Activated T-helper 1 cell treated with anti-CD3 and anti-CD28 coated beads, Interleukin-12 subunit alpha, Interleukin-12 subunit beta, Interleukin-2, Interleukin-4 antibody, amounts not matched to agents 30 ng/mL and 10 ng/mL and 1 ng/mL, durations not matched to agents 14 hours and 24 hours and 36 hours (primary cell): Measurements from ENCODE around the gene HLA-C. TPM values are rescaled to one million over a fixed set of nuclear protein-coding genes. Genes with fewer than 3 reads are reported as not detected.
"Not testable (repeated sequence)": the region's sequence is repeated elsewhere in the genome, so short reads cannot be mapped to it uniquely, and the experiment has no call there.

Source experiments
- DNase-seq: peaks from one replicate; pipeline ENCODE4 v3.0.0; 2021; ENCODE audit warnings: low spot score
- H3K27ac Mint-ChIP-seq: one replicate; pipeline ENCODE4 v1.8.0; 2021; ENCODE audit warnings: mild to moderate bottlenecking, mixed read lengths
- H3K27me3 Mint-ChIP-seq: one replicate; pipeline ENCODE4 v1.8.0; 2022; ENCODE audit warnings: mild to moderate bottlenecking, moderate library complexity, mixed read lengths; ENCODE audit not compliant: insufficient read depth
- H3K36me3 Mint-ChIP-seq: one replicate; pipeline ENCODE4 v1.8.0; 2021; ENCODE audit warnings: low read depth, mixed read lengths
- H3K4me1 Mint-ChIP-seq: one replicate; pipeline ENCODE4 v1.8.0; 2021; ENCODE audit warnings: low read depth, mixed read lengths
- H3K4me3 Mint-ChIP-seq: one replicate; pipeline ENCODE4 v1.8.0; 2021; ENCODE audit warnings: mild to moderate bottlenecking, moderate library complexity, mixed read lengths
- H3K9me3 Mint-ChIP-seq: one replicate; pipeline ENCODE4 v1.8.0; 2021; ENCODE audit warnings: mixed read lengths
- intact Hi-C: fragments of 100-400 bp; cut with micrococcal nuclease; formaldehyde crosslinking; loops from one replicate; pipeline ENCODE4 v1.15.1; 2024
- total RNA-seq: library from RNA; stranded (reverse); gene quantifications from 2 replicates; pipeline ENCODE4 v1.2.3, GENCODE V29; 2022

HLA-C gene
- total RNA-seq, 1 donor from 2014 or later, result 944 TPM

DNA sequence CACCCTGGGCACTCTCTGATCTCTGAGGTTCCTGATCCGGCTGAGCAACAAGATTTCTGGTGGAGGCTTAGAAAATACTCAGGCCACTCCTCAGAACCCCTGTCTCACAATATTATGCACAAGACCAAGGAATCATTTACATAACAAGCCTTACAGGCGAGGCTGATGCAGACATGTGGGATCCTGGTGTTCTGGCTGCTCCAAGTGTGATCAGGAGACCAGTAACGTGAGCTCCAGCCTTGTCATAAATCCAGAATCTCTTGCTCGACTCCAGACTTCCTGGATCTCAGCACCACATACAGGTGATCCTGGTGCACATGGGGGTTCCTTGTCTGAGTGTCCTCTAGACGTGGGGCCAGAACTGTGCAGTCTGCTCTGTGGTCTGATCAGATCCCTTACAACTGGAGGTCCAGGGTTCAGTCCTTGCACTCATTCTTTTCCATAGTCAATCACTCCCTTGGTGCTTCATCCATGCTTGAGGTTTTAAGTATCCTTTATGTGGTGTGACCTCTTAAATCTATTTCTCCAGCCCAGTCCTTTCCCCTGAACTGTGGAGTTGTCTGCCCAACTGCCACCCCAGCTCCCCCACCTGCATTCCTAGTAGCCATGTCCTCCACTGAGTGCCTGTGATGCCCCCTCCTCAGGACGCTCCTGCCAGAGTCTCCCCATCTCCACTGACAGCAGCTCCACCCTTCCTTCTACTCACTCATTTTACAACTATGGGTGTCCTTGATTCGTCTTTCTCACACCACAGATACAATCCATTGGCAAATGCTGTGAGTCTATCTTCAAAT is 5.1 kb downstream of the HLA-C start:
- H3K27me3 Mint-ChIP-seq, result peaks cover 6% of the 10 kb centered on the region
- H3K27ac Mint-ChIP-seq, result no peak overlapping the region
- intact Hi-C loops, result no loop called here
- peaks cover 10% of the 10 kb centered on the region for H3K9me3 Mint-ChIP-seq
- H3K4me1 Mint-ChIP-seq, result peaks cover 20% of the 10 kb centered on the region
- H3K36me3 Mint-ChIP-seq, result peaks cover 33% of the 10 kb centered on the region
- no peak overlapping the region for H3K4me3 Mint-ChIP-seq
- DNase-seq, result no peak

DNA sequence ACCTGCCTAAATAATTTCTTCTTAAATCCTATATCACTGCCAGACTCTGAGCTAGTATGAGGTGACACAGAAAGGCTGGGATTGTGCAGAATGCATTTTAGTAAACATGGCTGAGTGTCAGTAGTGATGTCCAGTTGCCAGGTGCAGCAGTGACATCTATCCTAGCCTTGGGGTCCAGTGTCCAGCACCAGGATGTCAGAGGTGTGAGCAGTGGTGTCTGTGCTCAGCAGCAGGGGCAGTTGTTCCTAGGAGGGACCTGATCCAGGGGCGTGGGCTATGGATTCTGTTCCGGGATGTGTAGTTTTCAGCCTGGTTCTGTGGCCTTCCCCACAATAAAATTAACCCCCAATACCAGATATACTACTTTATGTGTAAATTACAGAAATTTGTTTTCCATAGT is 6.0 kb downstream of the HLA-C start:
- no peak overlapping the region for H3K27ac Mint-ChIP-seq

DNA sequence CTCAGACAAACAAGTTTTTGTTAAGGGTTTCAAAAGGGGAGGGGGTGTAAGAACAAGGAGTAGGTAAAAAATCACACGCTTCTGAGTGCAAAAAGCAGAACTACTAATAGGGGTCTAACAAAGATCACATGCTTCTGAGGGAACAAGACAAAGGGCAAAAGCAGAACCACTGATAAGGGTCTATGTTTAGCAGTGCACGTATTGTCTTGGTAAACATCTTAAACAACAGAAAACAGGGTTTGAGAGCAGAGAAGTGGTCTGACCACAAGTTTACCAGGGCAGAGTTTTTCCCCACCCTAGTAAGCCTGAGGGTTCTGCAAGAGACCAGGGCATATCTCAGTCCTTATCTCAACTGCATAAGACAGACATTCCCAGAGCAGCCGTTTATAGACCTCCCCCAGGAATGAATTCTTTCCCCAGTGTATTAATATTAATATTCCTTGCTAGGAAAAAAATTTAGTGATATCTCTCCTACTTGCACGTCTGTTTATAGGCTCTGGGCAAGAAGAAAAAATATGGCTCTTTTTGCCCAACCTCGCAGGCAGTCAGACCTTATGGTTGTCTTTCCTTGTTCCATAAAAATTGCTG is 8.5 kb downstream of the HLA-C start:
- H3K27ac Mint-ChIP-seq, H3K27me3 Mint-ChIP-seq, DNase-seq: not testable (repeated sequence)

More for the DNA sequence above, 6.0 kb downstream of the HLA-C start:
- Mint-ChIP-seq H3K9me3 (peaks cover 18% of the 10 kb centered on the region), H3K4me3 (no peak overlapping the region), H3K27me3 (peaks cover 9% of the 10 kb centered on the region), H3K4me1 (peaks cover 20% of the 10 kb centered on the region), H3K36me3 (peaks cover 33% of the 10 kb centered on the region)
- DNase-seq, result no peak
- intact Hi-C loops, result no loop called here

DNA sequence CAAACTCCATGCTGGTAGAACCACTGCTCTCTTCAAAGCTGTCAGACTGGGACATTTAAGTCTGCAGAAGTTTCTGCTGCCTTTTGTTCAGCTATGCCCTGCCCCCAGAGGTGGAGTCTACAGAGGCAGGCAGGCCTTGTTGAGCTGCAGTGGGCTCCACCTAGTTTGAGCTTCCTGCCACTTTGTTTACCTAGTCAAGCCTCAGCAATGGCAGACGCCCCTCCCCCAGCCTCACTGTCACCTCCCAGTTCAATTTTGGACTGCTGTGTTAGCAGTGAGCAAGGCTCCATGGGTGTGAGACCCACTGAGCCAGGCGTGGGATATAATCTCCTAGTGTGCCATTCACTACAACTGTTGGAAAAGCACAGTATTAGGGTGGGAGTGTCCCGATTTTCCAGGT is 11.9 kb downstream of the HLA-C start:
- intact Hi-C loops, H3K4me3 Mint-ChIP-seq: not testable (repeated sequence)
- peaks cover 18% of the 10 kb centered on the region for H3K9me3 Mint-ChIP-seq

More for the DNA sequence above, 8.5 kb downstream of the HLA-C start:
- intact Hi-C loops, H3K4me3 Mint-ChIP-seq: not testable (repeated sequence)
- Mint-ChIP-seq H3K4me1 (peaks cover 13% of the 10 kb centered on the region), H3K9me3 (peaks cover 18% of the 10 kb centered on the region), H3K36me3 (peaks cover 13% of the 10 kb centered on the region)

DNA sequence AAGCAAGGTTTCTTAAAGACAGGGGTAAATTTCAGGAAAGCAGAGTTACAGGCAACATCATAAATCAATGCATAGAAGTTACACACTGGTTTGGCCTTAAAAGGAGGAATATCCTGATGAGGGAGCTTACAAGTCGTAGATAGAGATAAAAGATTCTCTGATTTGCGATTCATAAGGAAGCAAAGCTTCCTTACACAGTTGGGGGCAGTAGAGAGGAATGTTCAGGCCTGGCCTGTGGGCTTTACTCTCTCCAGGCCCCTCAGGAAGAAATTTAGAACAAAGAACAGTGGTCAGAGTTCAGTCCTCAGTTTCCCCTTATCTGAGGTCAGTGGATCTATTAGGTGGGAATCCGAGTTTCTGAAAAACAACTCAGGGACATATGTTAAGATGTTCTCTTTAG is 19.3 kb downstream of the HLA-C start:
- intact Hi-C loops, result no loop called here
- H3K9me3 Mint-ChIP-seq, result peaks cover 14% of the 10 kb centered on the region
- H3K27me3 Mint-ChIP-seq, result peaks cover 24% of the 10 kb centered on the region

More for the DNA sequence above, 11.9 kb downstream of the HLA-C start:
- H3K27ac Mint-ChIP-seq, DNase-seq, H3K4me1 Mint-ChIP-seq, H3K36me3 Mint-ChIP-seq: not testable (repeated sequence)
- H3K27me3 Mint-ChIP-seq, result peaks cover 20% of the 10 kb centered on the region

DNA sequence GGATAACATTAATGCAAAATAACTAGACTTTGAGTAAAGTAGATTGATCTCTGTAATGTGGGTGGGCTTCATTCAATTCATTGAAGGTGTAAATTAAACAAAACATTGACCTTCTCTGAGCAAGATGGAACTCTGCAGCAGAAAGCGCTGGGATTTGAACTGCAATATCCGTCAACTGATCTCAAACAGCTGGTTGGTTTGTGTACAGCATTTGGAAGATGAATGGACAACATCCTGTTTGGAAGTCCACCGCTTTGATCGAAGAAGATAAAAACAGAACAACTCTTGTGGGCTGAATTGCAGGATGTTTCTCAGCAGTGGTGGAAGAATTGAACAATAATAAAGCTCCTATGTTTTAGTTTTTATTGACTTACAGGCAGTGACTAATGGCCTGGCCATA is 20.6 kb downstream of the HLA-C start:
- no peak overlapping the region for H3K4me3 Mint-ChIP-seq
- intact Hi-C loops, result no loop called here

More for the DNA sequence above, 19.3 kb downstream of the HLA-C start:
- no peak for DNase-seq
- Mint-ChIP-seq H3K4me3 (no peak overlapping the region), H3K4me1 (no peaks in the 10 kb centered on the region), H3K36me3 (peaks cover 2% of the 10 kb centered on the region), H3K27ac (no peak overlapping the region)

DNA sequence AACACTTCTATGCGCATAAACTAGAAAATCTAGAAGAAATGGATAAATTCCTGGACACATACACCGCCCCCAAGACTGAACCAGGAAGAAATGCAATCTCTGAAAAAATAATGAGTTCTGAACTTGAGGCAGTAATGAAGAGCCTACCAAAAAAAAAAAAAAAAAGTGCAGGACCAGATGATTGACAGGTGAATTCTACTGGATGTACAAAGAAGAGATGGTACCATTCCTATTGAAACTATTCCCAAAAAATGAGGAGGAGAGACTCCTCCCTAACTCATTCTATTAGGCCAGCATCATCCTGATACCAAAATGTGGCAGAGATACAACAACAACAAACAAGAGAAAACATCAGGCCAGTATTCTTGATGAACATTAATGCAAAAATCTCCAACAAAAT is 22.7 kb downstream of the HLA-C start:
- intact Hi-C loops, result no loop called here
- Mint-ChIP-seq H3K27me3 (peaks cover 21% of the 10 kb centered on the region), H3K36me3 (peaks cover 2% of the 10 kb centered on the region)

More for the DNA sequence above, 20.6 kb downstream of the HLA-C start:
- H3K9me3 Mint-ChIP-seq, result peaks cover 26% of the 10 kb centered on the region
- no peaks in the 10 kb centered on the region for H3K4me1 Mint-ChIP-seq
- H3K36me3 Mint-ChIP-seq, result peaks cover 2% of the 10 kb centered on the region
- no peak overlapping the region for H3K27ac Mint-ChIP-seq
- DNase-seq, result no peak
- peaks cover 23% of the 10 kb centered on the region for H3K27me3 Mint-ChIP-seq

DNA sequence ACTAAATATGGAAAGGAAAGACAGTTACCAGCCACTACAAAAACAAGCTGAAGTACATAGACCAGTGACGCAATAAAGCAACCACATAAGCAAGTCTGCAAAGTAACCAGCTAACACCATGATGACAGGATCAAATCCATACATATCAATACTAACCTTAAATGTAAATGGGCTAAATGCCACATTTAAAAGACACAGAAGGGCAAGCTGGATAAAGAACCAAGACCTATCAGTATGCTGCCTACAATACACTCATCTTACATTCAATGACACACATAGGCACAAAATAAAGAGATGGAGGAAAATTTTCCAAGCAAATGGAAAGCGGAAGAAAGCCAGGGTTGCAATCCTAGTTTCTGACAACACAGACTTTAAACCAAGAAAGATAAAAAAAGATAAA is 24.1 kb downstream of the HLA-C start:
- no peak for DNase-seq
- intact Hi-C loops, result no loop called here
- Mint-ChIP-seq H3K27ac (no peak overlapping the region), H3K9me3 (peaks cover 26% of the 10 kb centered on the region), H3K4me1 (peaks cover 5% of the 10 kb centered on the region), H3K36me3 (peaks cover 2% of the 10 kb centered on the region), H3K27me3 (peaks cover 18% of the 10 kb centered on the region), H3K4me3 (no peak overlapping the region)

More for the DNA sequence above, 22.7 kb downstream of the HLA-C start:
- H3K4me1 Mint-ChIP-seq, result no peaks in the 10 kb centered on the region
- H3K9me3 Mint-ChIP-seq, result peaks cover 26% of the 10 kb centered on the region
- no peak overlapping the region for H3K4me3 Mint-ChIP-seq
- DNase-seq, result no peak
- H3K27ac Mint-ChIP-seq, result no peak overlapping the region

DNA sequence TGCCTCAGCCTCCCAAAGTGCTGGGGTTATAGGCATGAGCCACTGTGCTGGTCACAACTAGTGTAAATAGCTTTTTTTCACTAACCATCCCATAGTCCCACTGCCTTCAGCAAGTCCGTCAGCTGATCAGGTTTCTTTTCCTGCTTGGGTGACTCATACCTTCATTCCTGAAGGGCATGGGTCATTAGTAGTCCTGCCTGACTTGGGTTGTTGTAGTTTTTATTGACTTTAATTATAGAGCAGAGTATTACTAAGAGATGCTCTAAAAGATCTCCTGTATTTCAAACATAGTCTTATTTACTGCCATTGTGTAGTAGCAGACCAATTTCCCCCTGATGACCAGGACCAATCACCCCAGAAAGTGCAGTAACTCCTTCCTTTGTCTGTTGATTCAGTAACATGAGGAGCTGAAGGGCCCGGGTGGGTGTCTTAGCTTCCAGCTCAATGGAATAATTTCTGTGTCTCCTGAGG is 25.8 kb downstream of the HLA-C start:
- peaks cover 15% of the 10 kb centered on the region for H3K27me3 Mint-ChIP-seq
- peaks cover 2% of the 10 kb centered on the region for H3K36me3 Mint-ChIP-seq
- peaks cover 5% of the 10 kb centered on the region for H3K4me1 Mint-ChIP-seq
- DNase-seq, result no peak
- H3K9me3 Mint-ChIP-seq, result peaks cover 26% of the 10 kb centered on the region
- intact Hi-C loops, result no loop called here
- H3K4me3 Mint-ChIP-seq, result no peak overlapping the region
- no peak overlapping the region for H3K27ac Mint-ChIP-seq

DNA sequence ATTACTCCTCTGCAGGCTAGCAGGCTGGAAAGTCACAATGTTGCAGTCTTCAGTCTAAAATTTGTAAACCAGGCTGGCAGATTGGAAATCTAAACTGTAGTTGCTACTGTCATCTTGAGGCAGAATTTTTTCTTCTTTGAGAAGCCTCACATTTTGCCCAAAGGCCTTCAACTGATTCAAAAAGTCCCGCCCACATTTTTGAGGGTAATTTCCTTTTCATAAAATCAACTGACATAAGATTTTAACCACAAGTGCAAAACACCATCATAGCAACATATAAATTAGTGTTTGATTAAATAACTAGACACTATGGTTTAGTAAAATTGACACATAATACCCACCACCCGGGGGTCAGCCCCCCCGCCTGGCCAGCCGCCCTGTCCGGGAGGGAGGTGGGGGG is 28.4 kb downstream of the HLA-C start:
- Mint-ChIP-seq H3K4me1 (peaks cover 5% of the 10 kb centered on the region), H3K9me3 (peaks cover 20% of the 10 kb centered on the region), H3K27me3 (peaks cover 24% of the 10 kb centered on the region), H3K4me3 (no peak overlapping the region), H3K36me3 (no peaks in the 10 kb centered on the region), H3K27ac (no peak overlapping the region)
- DNase-seq, result no peak
- intact Hi-C loops, result no loop called here

DNA sequence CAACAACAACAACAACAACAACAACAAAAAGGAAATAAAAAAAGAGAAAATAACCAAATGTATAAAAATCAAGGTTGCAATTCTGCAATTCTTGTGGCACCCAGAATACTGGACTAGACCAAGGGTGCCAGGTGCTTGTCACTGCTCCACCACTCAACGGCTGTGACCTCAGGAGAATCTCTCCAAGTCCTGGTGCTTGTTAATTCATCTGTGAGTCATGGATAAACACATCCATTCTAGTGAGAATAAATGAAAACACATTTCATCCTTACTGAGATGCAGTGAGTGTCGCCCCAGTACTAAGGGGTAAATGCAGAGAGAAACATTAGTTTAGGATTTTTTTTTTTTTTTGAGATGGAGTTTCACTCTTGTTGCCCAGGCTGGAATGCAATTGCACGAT is 32.0 kb downstream of the HLA-C start:
- Mint-ChIP-seq H3K4me1 (peaks cover 5% of the 10 kb centered on the region), H3K27me3 (peaks cover 23% of the 10 kb centered on the region), H3K27ac (no peak overlapping the region), H3K36me3 (no peaks in the 10 kb centered on the region), H3K4me3 (no peak overlapping the region), H3K9me3 (no peaks in the 10 kb centered on the region)
- no peak for DNase-seq
- intact Hi-C loops, result no loop called here

DNA sequence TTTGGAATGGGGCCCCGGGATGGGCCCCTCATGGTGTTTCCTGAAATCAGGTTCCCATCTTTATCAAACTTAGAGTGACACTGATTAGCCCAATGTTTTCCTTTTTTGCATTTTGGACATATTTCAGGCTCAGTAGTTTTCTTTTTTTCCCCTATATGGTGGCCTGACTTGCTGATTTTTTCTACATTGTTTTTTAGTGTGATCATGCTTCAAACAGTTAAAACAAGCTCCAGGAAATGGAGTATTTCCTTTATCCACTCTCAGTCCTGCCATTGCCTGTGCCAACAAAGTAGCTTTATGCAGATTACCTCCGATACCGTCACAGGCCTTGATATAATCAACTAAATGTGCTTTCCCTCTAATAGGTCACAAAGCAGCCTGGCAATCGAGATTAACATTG is 37.8 kb downstream of the HLA-C start:
- intact Hi-C loops, DNase-seq, H3K36me3 Mint-ChIP-seq, H3K4me1 Mint-ChIP-seq, H3K4me3 Mint-ChIP-seq, H3K9me3 Mint-ChIP-seq, H3K27ac Mint-ChIP-seq: not testable (repeated sequence)
- peaks cover 22% of the 10 kb centered on the region for H3K27me3 Mint-ChIP-seq

DNA sequence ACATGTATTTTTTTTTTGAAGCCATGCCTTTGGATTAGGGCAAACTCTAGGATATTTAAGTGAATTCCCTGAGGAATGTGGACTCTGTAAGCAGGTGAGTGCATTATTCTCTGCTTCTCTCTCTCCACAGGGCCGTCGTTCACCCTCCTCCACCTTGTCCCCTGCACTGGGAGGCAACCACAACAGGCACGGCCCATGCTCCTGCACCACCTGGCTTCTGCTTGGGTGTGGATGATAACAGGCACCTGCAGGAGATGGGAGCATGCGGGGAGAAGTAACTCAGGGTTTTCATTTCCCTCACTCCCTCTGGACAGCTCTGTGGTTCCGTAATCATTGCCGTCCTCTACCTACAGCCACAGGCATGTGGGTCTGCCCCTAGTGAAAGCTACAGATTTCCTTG is 43.4 kb downstream of the HLA-C start:
- Mint-ChIP-seq H3K27ac (no peak overlapping the region), H3K36me3 (no peaks in the 10 kb centered on the region), H3K4me3 (no peak overlapping the region), H3K4me1 (no peaks in the 10 kb centered on the region), H3K9me3 (no peaks in the 10 kb centered on the region), H3K27me3 (peaks cover 17% of the 10 kb centered on the region)
- no peak for DNase-seq
- intact Hi-C loops, result no loop called here
